ENCODE results near the gene LRIG2. TPM values are rescaled to one million over a fixed set of nuclear protein-coding genes. Genes with fewer than 3 reads are reported as not detected.

The LRIG2 gene
- total and polyA plus RNA-seq, 2 of the 4 experiments (the other 2 are of a cell fraction), result 4.3 to 9.0 TPM

- Histone ChIP-seq H3K56ac (ENCODE audit: extremely low read depth, insufficient read depth, low read length) (no peak overlapping the region), H3K27ac (ENCODE audit: insufficient read depth, low read length) (no peak overlapping the region), H3K4me2 (ENCODE audit: low read depth, low read length) (no peak overlapping the region), H2BK120ac (ENCODE audit: low read depth, low read length) (no peak overlapping the region), H3K27me3 (ENCODE audit: control insufficient read depth, insufficient read depth, low read length) (no peaks in the 10 kb centered on the region), H3K79me1 (ENCODE audit: low read depth in 1 of 2, low read length in 2 of 2) (peaks cover 10 to 13% of the 10 kb centered on the region in 2 experiments; a peak in 3 of 4 replicates), H3K9me3 (ENCODE audit: control insufficient read depth, insufficient read depth, low read length) (no peaks in the 10 kb centered on the region), H3K4me1 (ENCODE audit: control insufficient read depth, insufficient read depth, low read length) (no peaks in the 10 kb centered on the region), H3K18ac (ENCODE audit: low read depth, low read length) (no peak overlapping the region), H3K14ac (replicated peaks; ENCODE audit: low read depth, low read length) (no peak overlapping the region), H2AK5ac (ENCODE audit: low read depth, low read length) (no peak overlapping the region), H3K4ac (ENCODE audit: low read depth, low read length) (no peak overlapping the region), H4K5ac (ENCODE audit: low read depth, low read length) (no peak overlapping the region), H3K9me1 (ENCODE audit: insufficient read depth, low read length) (peaks cover 5% of the 10 kb centered on the region; the same call in 1 of the 2 replicates), H2BK15ac (ENCODE audit: low read depth, low read length) (no peak overlapping the region), H2BK20ac (ENCODE audit: low read depth, low read length) (no peak overlapping the region), H4K8ac (ENCODE audit: low read depth in 2 of 2, low read length in 2 of 2) (no peak overlapping the region), H3K4me3 (ENCODE audit: insufficient read depth, low read depth, low read length) (no peak overlapping the region), H2BK5ac (ENCODE audit: low read depth, low read length, poor library complexity, severe bottlenecking) (no peak overlapping the region), H3K23ac (ENCODE audit: low read depth, low read length) (no peak overlapping the region), H2AFZ (replicated peaks; ENCODE audit: low read length, poor library complexity) (no peak overlapping the region), H3K9ac (ENCODE audit: low read depth, low read length) (no peak overlapping the region), H4K20me1 (ENCODE audit: insufficient read depth, low read length) (no peaks in the 10 kb centered on the region; the same call in 1 of the 2 replicates), H3K36me3 (ENCODE audit: control insufficient read depth, insufficient read depth, low read length) (peaks cover 16% of the 10 kb centered on the region), H2AK9ac (replicated peaks; ENCODE audit: low read depth, low read length, poor library complexity) (no peak overlapping the region), H4K91ac (ENCODE audit: insufficient read depth, low read depth, low read length) (no peak overlapping the region)
- 100% methylated on average over 2 of the region's 6 CpGs; no CpG with 5 or more reads in 1 of the 2 experiments for WGBS, 2 experiments (ENCODE audit: extremely low coverage in 2 of 2, insufficient read length in 1 of 2)
- intact Hi-C loops (cut with micrococcal nuclease), result loop anchor here (10.0 kb wide), 1 partner anchor 625 kb away; the partner anchor contains the start of gene PHTF1
- in situ Hi-C loops (cut with MboI; ENCODE audit: low sequenced_read_pairs), result loop anchor here (25.0 kb wide), 1 partner anchor 783 kb away; the partner anchor contains the start of genes AP4B1 and DCLRE1B
- ChIA-PET POLR2A (ENCODE audit: unreplicated experiment) (no interaction called here), CTCF (no interaction called here)
- TF ChIP-seq NFE2L2 (IDR thresholded peaks at IDR 0.05; ENCODE audit: low read depth, low read length) (no peak), MXI1 (IDR thresholded peaks at IDR 0.05; ENCODE audit: borderline replicate concordance, low read depth, low read length) (no peak), USF2 (IDR thresholded peaks at IDR 0.05; ENCODE audit: low read depth, low read length) (no peak), RCOR1 (IDR thresholded peaks at IDR 0.05; ENCODE audit: insufficient replicate concordance, low read length) (no peak), MAFK (IDR thresholded peaks at IDR 0.05; ENCODE audit: low read depth, low read length) (no peak)
- dilution Hi-C loops (cut with HindIII; ENCODE audit: low sequenced_read_pairs, unreplicated experiment), result no loop called here
- no peak for DNase-seq
- no peak for ATAC-seq (ENCODE audit: low read depth)
- no TSS peak for BruUV-seq (replicated peaks)
These were observed 56.7 kb downstream of the LRIG2 start for GRCh38 chr1:113129529-113130185.

Measured in IMR-90 (cell line).